K562 (cell line): ENCODE data around the gene RPS8. TPM values are rescaled to one million over a fixed set of nuclear protein-coding genes. Genes with fewer than 3 reads are reported as not detected.

Source experiments
- CBFA2T2 ChIP-seq: fragments of 450-650 bp; conservative IDR thresholded peaks from 2 replicates; pipeline ENCODE4 v1.6.1; 2017; ENCODE audit warnings: mild to moderate bottlenecking
- E4F1 ChIP-seq: fragments of 250-450 bp; sonication (Bioruptor Pico); IDR thresholded peaks from 2 replicates; pipeline ENCODE4 v1.5.0; 2021; ENCODE audit warnings: mild to moderate bottlenecking, borderline replicate concordance
- HEY1 ChIP-seq: fragments of 250-450 bp; sonication (Bioruptor Pico); IDR thresholded peaks from 2 replicates; pipeline ENCODE4 v1.5.0; 2020; ENCODE audit warnings: mild to moderate bottlenecking, moderate library complexity, borderline replicate concordance
- MXI1 ChIP-seq: IDR thresholded peaks from 2 replicates; pipeline ENCODE4 v1.6.1; 2011; ENCODE audit warnings: low read depth, mild to moderate bottlenecking, improper control_type of control experiment, low read length
- NFATC3 ChIP-seq: fragments of 450-650 bp; IDR thresholded peaks from 2 replicates; pipeline ENCODE4 v1.6.1; 2017; ENCODE audit warnings: mild to moderate bottlenecking
- NFRKB ChIP-seq: fragments of 450-650 bp; IDR thresholded peaks from 2 replicates; pipeline ENCODE4 v1.6.1; 2016; ENCODE audit warnings: low read depth
- PRMT5 ChIP-seq: sonication (generic); formaldehyde crosslinking; IDR thresholded peaks from 2 replicates; pipeline ENCODE4 v1.5.0; 2020; ENCODE audit warnings: missing genetic modification reagents
- SMAD2 ChIP-seq: fragments of 150-350 bp; IDR thresholded peaks from 2 replicates; pipeline ENCODE4 v1.6.1; 2014; ENCODE audit warnings: low read depth, mild to moderate bottlenecking, low read length
- ZBTB40 ChIP-seq, 2 experiments: fragments of 450-650 bp in 1 of 2; sonication (generic) in 1 of 2; formaldehyde crosslinking in 1 of 2; IDR thresholded peaks; 2 replicates each; pipeline versions ENCODE4 v1.7.1 to v1.9.0; 2016 to 2022; ENCODE audit warnings: inconsistent platforms in 1 of 2, mild to moderate bottlenecking in 1 of 2, missing genetic modification reagents in 1 of 2
- ZNF121 ChIP-seq: sonication (generic); formaldehyde crosslinking; conservative IDR thresholded peaks from 2 replicates; pipeline ENCODE4 v1.8.0; 2022; ENCODE audit warnings: missing genetic modification reagents
- ZNF592 ChIP-seq: fragments of 450-650 bp; IDR thresholded peaks from 2 replicates; pipeline ENCODE4 v1.6.1; 2017; ENCODE audit warnings: antibody characterized with exemption, mild to moderate bottlenecking
- polyA plus RNA-seq, 8 experiments: library from polyadenylated mRNA; depleted of rRNA in 4 of 8; stranded (reverse) in 5 of 8; unstranded in 3 of 8; fragments of >200 nt; fragmentation: Nextera tagmentation in 2 of 8; fragmentation: Illumina TruSeq in 1 of 8; extraction: Ambion mirVana in 2 of 8; extraction: Trizol in 1 of 8; gene quantifications; 2 replicates each; pipeline versions ENCODE4 v1.2.1 to v1.2.3, GENCODE V29; 2011 to 2014; ENCODE audit warnings: inconsistent platforms in 1 of 8, missing spikeins in 1 of 8
- total RNA-seq, 7 experiments: library from RNA; depleted of rRNA in 6 of 7; stranded (reverse); fragments of >200 nt in 6 of 7; fragmentation: Illumina TruSeq in 2 of 7; extraction: Trizol in 2 of 7; gene quantifications; 2 replicates each; pipeline versions ENCODE4 v1.2.1 to v1.2.3, GENCODE V29; 2011 to 2021; ENCODE audit warnings: low replicate concordance in 1 of 7

Gene RPS8
- total and polyA plus RNA-seq, 9 of the 15 experiments (the other 6 are each of a cell fraction or from before 2014, with no cell fraction given), result 2,431 to 4,168 (median 3,109) TPM

- TF ChIP-seq ZNF592 (peak; percentile 83), NFRKB (peak; percentile 75; the same call in 1 of the 2 replicates), ZBTB40 (IDR thresholded peaks at IDR 0.05) (no peak), ZBTB40 (CRISPR knock-in tag; IDR thresholded peaks at IDR 0.05) (peak; percentile 70), ZNF121 (CRISPR knock-in tag) (no peak), NFATC3 (peak; percentile 82; the same call in 1 of the 2 replicates), SMAD2 (no peak), CBFA2T2 (peak; percentile 26; the same call in 1 of the 2 replicates), MXI1 (peak; percentile 89; the same call in 1 of the 2 replicates), PRMT5 (CRISPR knock-in tag) (no peak), E4F1 (peak; percentile 78; the same call in 1 of the 2 replicates), HEY1 (CRISPR knock-in tag) (peak; percentile 95)
These were observed 44.4 kb downstream of the RPS8 start (continued) for GRCh38 chr1:44819608-44820327.
